B cell (primary cell): ENCODE measurements around the gene ALS2CL. TPM values are rescaled to one million over a fixed set of nuclear protein-coding genes. Genes with fewer than 3 reads are reported as not detected.

Experiments used
- ATAC-seq: fragments of 200-7000 bp; cut with Tn5 transposase; one replicate; pipeline ENCODE4 v1.10.0; 2021; ENCODE audit warnings: low read depth, mild to moderate bottlenecking, moderate number of reproducible peaks, moderate library complexity
- CTCF ChIA-PET: fragments of 350-600 bp; sonication (Branson Sonifier 250); formaldehyde crosslinking; loops from one replicate; lab custom pipeline; 2021; ENCODE audit warnings: antibody characterized with exemption, inconsistent platforms; lab: Charles Lee
- POLR2A ChIA-PET: fragments of 350-600 bp; sonication (Branson Sonifier 250); formaldehyde crosslinking; loops from one replicate; lab custom pipeline; 2021; ENCODE audit warnings: antibody characterized with exemption; lab: Charles Lee
- DNase-seq: peaks from one replicate; pipeline ENCODE4 v3.0.0; 2013
- H2AFZ ChIP-seq: 2 replicates; pipeline ENCODE4 v1.6.1; 2012; ENCODE audit warnings: mild to moderate bottlenecking, low read depth, low read length; ENCODE audit not compliant: insufficient read depth, poor library complexity, severe bottlenecking
- H3K27ac ChIP-seq, 2 donors: 1 replicate in 1 of 2; 2 replicates in 1 of 2; pipeline ENCODE4 v1.5.1; 2012 to 2013; ENCODE audit warnings: low read length in 2 of 2, mild to moderate bottlenecking in 2 of 2, moderate library complexity in 1 of 2
- H3K27me3 ChIP-seq, 4 experiments: fragments of 200-600 bp in 1 of 4; sonication (generic) in 1 of 4; replicated peaks in 1 of 4; 1 replicate in 2 of 4; 2 replicates in 2 of 4; pipeline versions ENCODE4 v1.6.1 to v1.7.0; 2013 to 2016; ENCODE audit warnings: low read length in 3 of 4, mild to moderate bottlenecking in 2 of 4, mixed read lengths in 1 of 4, moderate library complexity in 1 of 4; ENCODE audit not compliant: insufficient read depth in 4 of 4, control insufficient read depth in 3 of 4; ENCODE audit errors: control extremely low read depth in 1 of 4
- H3K36me3 ChIP-seq, 2 experiments: replicated peaks in 1 of 2; 1 replicate in 1 of 2; 2 replicates in 1 of 2; pipeline versions ENCODE4 v1.6.1 to v1.7.1; 2013; ENCODE audit warnings: low read length in 1 of 2; ENCODE audit not compliant: insufficient read depth in 2 of 2, control insufficient read depth in 1 of 2; ENCODE audit errors: control extremely low read depth in 1 of 2, extremely low read depth in 1 of 2
- H3K4me1 ChIP-seq, 2 donors: fragments of 200-600 bp in 1 of 2; sonication (generic) in 1 of 2; 1 replicate in 1 of 2; 2 replicates in 1 of 2; pipeline versions ENCODE4 v1.5.1 to v1.6.1; 2013 to 2017; ENCODE audit warnings: low read length in 2 of 2; ENCODE audit not compliant: control insufficient read depth in 2 of 2, insufficient read depth in 2 of 2
- H3K4me2 ChIP-seq: replicated peaks from 2 replicates; pipeline ENCODE3; 2012; ENCODE audit warnings: mild to moderate bottlenecking, low read depth, low read length; ENCODE audit not compliant: poor library complexity, severe bottlenecking
- H3K4me3 ChIP-seq, 5 experiments: fragments of 200-600 bp in 1 of 5; sonication (generic) in 1 of 5; 1 replicate in 3 of 5; 2 replicates in 2 of 5; pipeline versions ENCODE4 v1.5.1 to v1.7.0; 2011 to 2016; ENCODE audit warnings: low read length in 4 of 5, mild to moderate bottlenecking in 4 of 5, low read depth in 2 of 5, control low read depth in 1 of 5, moderate library complexity in 1 of 5; ENCODE audit not compliant: insufficient read depth in 1 of 5; ENCODE audit errors: control extremely low read depth in 1 of 5, extremely low read depth in 1 of 5
- H3K79me2 ChIP-seq: fragments of 200-600 bp; sonication (generic); one replicate; pipeline ENCODE4 v1.6.0; 2016; ENCODE audit warnings: low read length; ENCODE audit not compliant: control insufficient read depth, insufficient read depth
- H3K9ac ChIP-seq: fragments of 200-600 bp; sonication (generic); 2 replicates; pipeline ENCODE4 v1.6.1; 2017; ENCODE audit warnings: mild to moderate bottlenecking, low read length, moderate library complexity
- H3K9me3 ChIP-seq, 3 donors: one replicate each; pipeline versions ENCODE4 v1.6.1 to v1.7.1; 2013; ENCODE audit warnings: low read length in 2 of 3; ENCODE audit not compliant: control insufficient read depth in 2 of 3, insufficient read depth in 1 of 3; ENCODE audit errors: control extremely low read depth in 1 of 3
- H4K20me1 ChIP-seq: 2 replicates; pipeline ENCODE4 v1.6.0; 2012; ENCODE audit warnings: mild to moderate bottlenecking, low read length; ENCODE audit not compliant: insufficient read depth, control insufficient read depth, poor library complexity, severe bottlenecking
- H3K27ac Mint-ChIP-seq: one replicate; pipeline ENCODE4 v1.8.0; 2021; ENCODE audit warnings: mixed read lengths
- H3K27me3 Mint-ChIP-seq: one replicate; pipeline ENCODE4 v1.8.0; 2021; ENCODE audit warnings: mixed read lengths
- H3K4me1 Mint-ChIP-seq: one replicate; pipeline ENCODE4 v1.8.0; 2021; ENCODE audit warnings: mixed read lengths
- H3K4me3 Mint-ChIP-seq: one replicate; pipeline ENCODE4 v1.8.0; 2021; ENCODE audit warnings: mixed read lengths
- H3K9me3 Mint-ChIP-seq: one replicate; pipeline ENCODE4 v1.8.0; 2022; ENCODE audit warnings: mixed read lengths; ENCODE audit not compliant: insufficient read depth
- CTCF ChIP-seq: fragments of 200-600 bp; IDR thresholded peaks from one replicate; pipeline ENCODE4 v1.8.0; 2022; ENCODE audit warnings: antibody characterized with exemption, mild to moderate bottlenecking
- EZH2 ChIP-seq: IDR thresholded peaks from 2 replicates; pipeline ENCODE4 v1.6.1; 2012; ENCODE audit warnings: borderline replicate concordance, low read depth, mild to moderate bottlenecking, moderate library complexity, low read length; ENCODE audit not compliant: insufficient read depth, poor library complexity, severe bottlenecking
- WGBS: methylation state at CpG from one replicate; pipeline ENCODE4 v1.1.5; 2013; ENCODE audit warnings: missing lambda C conversion rate; ENCODE audit not compliant: insufficient coverage; 5-methylcytosine and 5-hydroxymethylcytosine counted together
- intact Hi-C: fragments of 100-400 bp; cut with micrococcal nuclease; formaldehyde crosslinking; loops from one replicate; pipeline ENCODE4 v1.10.0; 2022
- polyA plus RNA-seq: library from polyadenylated mRNA; depleted of rRNA; stranded (reverse); fragments of >200 nt; gene quantifications from 2 replicates; pipeline ENCODE4 v1.2.3, GENCODE V29; 2012
- total RNA-seq, 2 donors: library from RNA; stranded (reverse); fragments of 120-200 nt in 1 of 2; gene quantifications; 1 replicate in 1 of 2; 2 replicates in 1 of 2; pipeline versions ENCODE4 v1.2.3 to v1.2.4, GENCODE V29; 2013 to 2022

ALS2CL gene
- total and polyA plus RNA-seq, 2 donors (not counting 1 experiment from before 2014, with no cell fraction given) = 0.22 to 0.30 TPM

DNA sequence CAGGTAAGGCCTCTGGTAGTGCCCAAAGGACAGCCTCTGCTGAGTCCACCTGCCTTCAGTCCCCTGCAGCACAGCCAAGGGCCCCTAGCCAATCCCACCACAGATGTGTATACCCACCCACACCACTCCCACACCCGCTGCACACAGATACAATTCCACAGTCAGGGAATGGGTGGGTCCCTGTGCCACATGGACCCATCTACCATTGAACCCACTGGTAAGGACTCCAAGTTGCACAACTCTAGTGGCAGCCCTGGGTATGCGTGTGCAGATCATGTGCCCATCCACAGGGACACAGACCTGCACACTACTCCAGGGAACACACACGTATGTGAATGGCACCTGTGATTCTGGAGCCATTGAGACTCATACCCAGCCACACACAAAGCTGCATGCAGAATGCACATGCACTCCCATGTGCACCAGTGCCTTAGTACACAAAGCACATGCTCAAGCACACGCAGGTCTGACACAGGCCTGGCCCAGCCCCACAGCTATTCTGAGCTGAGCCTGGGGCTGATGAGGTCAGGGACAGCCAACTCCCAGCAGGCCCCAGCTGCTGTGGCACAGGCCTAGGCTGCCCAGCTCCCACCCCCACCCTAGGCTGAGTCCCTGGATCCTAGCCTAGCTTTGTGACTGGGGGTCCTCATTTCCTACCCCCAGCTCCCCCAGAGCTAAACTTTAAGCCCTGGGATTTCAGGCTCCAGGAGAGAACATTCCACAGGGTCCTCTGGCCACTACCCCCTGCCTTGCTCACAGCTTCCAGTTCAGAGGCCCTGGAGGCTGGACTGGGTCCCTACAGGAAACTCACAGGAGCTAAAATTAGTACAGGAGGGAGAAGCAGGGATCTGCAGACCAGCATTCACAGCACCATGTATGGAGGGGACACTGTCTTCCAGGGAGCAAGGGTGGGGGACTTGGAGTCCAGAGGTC lies 2.7 kb upstream of the ALS2CL start:
- ChIA-PET CTCF (interaction anchor here (1.1 to 2.0 kb wide), 4 partner anchors 11 to 213 kb away, joined by 3 to 9 read pairs (median 4); no protein-coding TSS in a partner anchor), POLR2A (no interaction called here)
- Histone ChIP-seq H3K27ac (no peak overlapping the region), H3K9ac (no peak overlapping the region), H4K20me1 (no peaks in the 10 kb centered on the region), H3K4me1 (peaks cover 34 to 38% of the 10 kb centered on the region in 2 donors), H3K36me3 (no peaks in the 10 kb centered on the region), H3K4me2 (peak overlapping the region; percentile 100), H2AFZ (no peak overlapping the region), H3K27me3 (peaks cover 0 to 34% (median 11%) of the 10 kb centered on the region in 4 experiments), H3K4me3 (no peak overlapping the region), H3K79me2 (no peaks in the 10 kb centered on the region), H3K9me3 (no peaks in the 10 kb centered on the region)
- WGBS = 80% methylated on average over 4 of the region's 4 CpGs
- DNase-seq (no peak), ATAC-seq (no peak)
- intact Hi-C loops = loop anchor here (10.0 kb wide), 1 partner anchor 211 kb away; no protein-coding TSS in a partner anchor
- Mint-ChIP-seq H3K4me1 (peaks cover 30% of the 10 kb centered on the region), H3K9me3 (no peaks in the 10 kb centered on the region), H3K27ac (peak overlapping the region; percentile 7), H3K27me3 (peaks cover 7% of the 10 kb centered on the region), H3K4me3 (peak overlapping the region; percentile 56)
- TF ChIP-seq EZH2 = no peak

GRCh38 chr3:46695177-46695961 lies 1.9 kb upstream of the ALS2CL start:
- ATAC-seq (no peak), DNase-seq (peak; percentile 49)
- H3K27me3 ChIP-seq = peaks cover 0 to 35% (median 8%) of the 10 kb centered on the region in 4 experiments
- no peak overlapping the region for H3K9ac ChIP-seq
- no peaks in the 10 kb centered on the region for H3K9me3 ChIP-seq
- Mint-ChIP-seq H3K27me3 (peaks cover 9% of the 10 kb centered on the region), H3K4me3 (peak overlapping the region; percentile 56), H3K27ac (peak overlapping the region; percentile 7), H3K9me3 (no peaks in the 10 kb centered on the region), H3K4me1 (peaks cover 28% of the 10 kb centered on the region)
- H4K20me1 ChIP-seq = no peaks in the 10 kb centered on the region
- H3K27ac ChIP-seq = no peak overlapping the region
- POLR2A ChIA-PET = interaction anchor here (0.6 kb wide), 1 partner anchor 699 kb away, joined by 3 read pairs; no protein-coding TSS in a partner anchor
- no peaks in the 10 kb centered on the region for H3K79me2 ChIP-seq
- CTCF ChIA-PET = interaction anchor here (1.1 to 2.0 kb wide), 2 partner anchors 12 to 158 kb away, joined by 4 to 9 read pairs; no protein-coding TSS in a partner anchor
- intact Hi-C loops = loop anchor here (10.0 kb wide), 1 partner anchor 211 kb away; no protein-coding TSS in a partner anchor
- peaks cover 33 to 38% of the 10 kb centered on the region in 2 donors for H3K4me1 ChIP-seq
- TF ChIP-seq CTCF (peak; percentile 43), EZH2 (no peak)
- H3K4me3 ChIP-seq = no peak overlapping the region
- no peaks in the 10 kb centered on the region for H3K36me3 ChIP-seq
- peak overlapping the region; percentile 43 for H2AFZ ChIP-seq
- peak overlapping the region; percentile 100 for H3K4me2 ChIP-seq
- 44% methylated on average over 11 of the region's 11 CpGs for WGBS
